T-helper 17 cell (primary cell): Measurements from ENCODE around the gene CIAO2B. TPM values are rescaled to one million over a fixed set of nuclear protein-coding genes. Genes with fewer than 3 reads are reported as not detected.
"Not testable (repeated sequence)": the region's sequence is repeated elsewhere in the genome, so short reads cannot be mapped to it uniquely, and the experiment has no call there.

Experiments
- ATAC-seq: fragments of 150-1000 bp; cut with Tn5 transposase; 2 replicates; pipeline ENCODE4 v1.10.0; 2021; ENCODE audit warnings: mild to moderate bottlenecking, moderate library complexity
- DNase-seq, 3 donors: peaks; one replicate each; pipeline versions ENCODE4 v3.0.0 to v3.0.0-alpha.2; 2020 to 2021
- H3K9me3 ChIP-seq: one replicate; pipeline ENCODE4 v1.7.0; 2013; ENCODE audit warnings: low read length, mild to moderate bottlenecking; ENCODE audit not compliant: control insufficient read depth, poor library complexity, severe bottlenecking
- H3K27ac Mint-ChIP-seq: one replicate; pipeline ENCODE4 v1.8.0; 2022; ENCODE audit warnings: mild to moderate bottlenecking, moderate library complexity, mixed read lengths
- H3K27me3 Mint-ChIP-seq: one replicate; pipeline ENCODE4 v1.8.0; 2022; ENCODE audit warnings: mixed read lengths
- H3K36me3 Mint-ChIP-seq: one replicate; pipeline ENCODE4 v1.8.0; 2022; ENCODE audit warnings: low read depth, mixed read lengths
- H3K4me1 Mint-ChIP-seq: one replicate; pipeline ENCODE4 v1.8.0; 2022; ENCODE audit warnings: mild to moderate bottlenecking, mixed read lengths
- H3K4me3 Mint-ChIP-seq: one replicate; pipeline ENCODE4 v1.8.0; 2022; ENCODE audit warnings: mild to moderate bottlenecking, moderate library complexity, mixed read lengths
- total RNA-seq, 4 donors: library from RNA in 2 of 4; stranded (reverse) in 2 of 4; gene quantifications; one replicate each; pipeline ENCODE4 v1.2.3 and lab custom pipeline; 2022 to 2026

The CIAO2B gene
- total RNA-seq, 2 donors from 2014 or later: 50.3 to 51.0 TPM

- Mint-ChIP-seq H3K4me3 (no peak overlapping the region), H3K36me3 (no peaks in the 10 kb centered on the region), H3K4me1 (peaks cover 16% of the 10 kb centered on the region), H3K27me3 (peaks cover 8% of the 10 kb centered on the region), H3K27ac (no peak overlapping the region)
- ATAC-seq (no peak), DNase-seq (no peak)
- no peaks in the 10 kb centered on the region for H3K9me3 ChIP-seq
These were observed 29.8 kb upstream of the CIAO2B start for GRCh38 chr16:66964049-66964448.

GRCh38 chr16:66961914-66962313 lies 27.7 kb upstream of the CIAO2B start:
- no peaks in the 10 kb centered on the region for H3K9me3 ChIP-seq
- peaks cover 8% of the 10 kb centered on the region for H3K27me3 Mint-ChIP-seq
- DNase-seq: no peak
- peaks cover 23% of the 10 kb centered on the region for H3K4me1 Mint-ChIP-seq
- H3K27ac Mint-ChIP-seq: no peak overlapping the region
- ATAC-seq: no peak
- H3K36me3 Mint-ChIP-seq: no peaks in the 10 kb centered on the region
- H3K4me3 Mint-ChIP-seq: no peak overlapping the region

DNA sequence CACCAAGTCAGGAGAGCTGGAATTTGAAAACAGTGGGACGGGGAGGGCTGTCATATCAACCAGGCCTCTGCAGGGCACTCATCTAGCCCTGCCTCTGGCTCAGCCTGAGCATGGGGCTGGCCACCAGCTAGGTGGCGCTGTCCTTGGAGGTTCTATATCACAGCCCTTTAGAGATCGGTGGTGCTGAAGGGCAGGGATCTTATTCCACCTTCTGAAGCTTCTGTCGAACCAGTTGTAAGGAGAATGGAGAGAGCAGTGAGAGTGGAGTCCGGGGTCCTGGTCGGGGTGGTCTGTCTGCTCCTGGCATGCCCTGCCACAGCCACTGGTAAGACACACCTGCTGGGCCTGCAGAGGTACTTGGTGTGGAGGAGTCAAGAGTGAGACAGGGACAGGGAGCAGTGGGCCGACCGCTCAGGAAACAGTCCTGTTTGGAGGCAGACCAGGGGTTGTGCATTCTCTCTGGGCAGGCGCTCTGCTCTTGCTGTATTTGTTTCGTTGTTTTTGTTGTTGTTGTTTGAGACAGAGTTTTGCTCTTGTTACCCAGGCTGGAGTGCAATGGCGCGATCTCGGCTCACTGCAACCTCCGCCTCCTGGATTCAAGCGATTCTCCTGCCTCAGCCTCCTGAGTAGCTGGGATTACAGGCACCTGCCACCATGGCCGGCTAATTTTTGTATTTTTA lies 27.0 kb upstream of the CIAO2B start, which contains the start of gene CES3:
CES3 (plus strand) TSS at position 202 of the 680 bp plus-strand sequence; CDS start at position 244, 42 bp downstream.
- Mint-ChIP-seq H3K4me1 (peaks cover 23% of the 10 kb centered on the region), H3K27ac (no peak within 1 kb of the TSS), H3K4me3 (peak within 1 kb of the TSS; percentile 49), H3K27me3 (peaks cover 8% of the 10 kb centered on the region), H3K36me3 (no peaks in the 10 kb centered on the region)
- no peaks in the 10 kb centered on the region for H3K9me3 ChIP-seq
- ATAC-seq (peak; percentile 99), DNase-seq (peak; percentile 22 to 52 (median 27))

GRCh38 chr16:66960270-66960669 lies 26.1 kb upstream of the CIAO2B start:
- Mint-ChIP-seq H3K4me3 (peak overlapping the region; percentile 49), H3K27ac (no peak overlapping the region), H3K27me3 (peaks cover 8% of the 10 kb centered on the region), H3K4me1 (peaks cover 23% of the 10 kb centered on the region), H3K36me3 (no peaks in the 10 kb centered on the region)
- H3K9me3 ChIP-seq: no peaks in the 10 kb centered on the region
- ATAC-seq (no peak), DNase-seq (no peak)

GRCh38 chr16:66959704-66960161 lies 25.5 kb upstream of the CIAO2B start:
- no peak for DNase-seq

DNA sequence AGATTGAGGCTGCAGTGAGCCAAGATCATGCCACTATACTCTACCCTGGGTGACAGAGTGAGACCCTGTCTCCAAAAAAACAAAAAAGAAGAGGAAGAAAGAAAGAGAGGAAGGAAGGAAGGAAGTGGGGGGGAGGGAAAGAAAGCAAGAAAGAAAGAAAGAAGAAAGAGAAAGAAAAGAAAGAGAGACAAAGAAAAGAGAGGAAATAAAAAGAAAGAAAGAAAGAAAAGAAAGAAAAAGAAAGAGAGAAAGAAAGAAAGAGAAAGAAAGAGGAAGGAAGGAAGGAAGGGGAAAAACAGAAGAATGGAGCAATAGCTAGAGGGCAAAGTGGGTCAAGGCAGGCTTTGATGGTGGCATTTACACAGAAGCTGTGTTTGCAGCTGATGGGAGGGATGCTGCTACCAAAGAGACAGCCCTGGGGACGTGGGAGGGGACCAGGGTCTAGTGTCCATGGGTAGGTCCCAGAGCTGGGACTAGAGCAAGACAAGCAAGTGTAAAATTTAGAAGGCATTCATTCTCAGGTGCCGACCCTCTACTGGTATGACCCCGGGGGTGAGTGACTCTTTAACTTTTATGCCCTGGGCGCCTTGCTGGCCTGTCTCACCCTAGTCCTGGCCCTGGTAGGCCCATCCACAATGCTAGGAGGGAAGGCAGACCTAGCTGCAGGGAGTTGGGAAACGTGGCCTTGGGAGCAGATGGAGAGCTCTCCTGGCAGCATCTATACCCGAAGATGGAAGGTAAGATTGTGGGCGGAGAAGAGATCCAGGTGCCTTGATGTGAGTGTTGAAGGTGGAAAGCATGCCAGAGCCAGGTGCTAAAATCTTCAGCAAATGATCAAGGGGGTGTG lies 24.9 kb upstream of the CIAO2B start:
- Mint-ChIP-seq H3K27me3 (peaks cover under 1% of the 10 kb centered on the region), H3K36me3 (no peaks in the 10 kb centered on the region), H3K27ac (peak overlapping the region; percentile 72), H3K4me3 (no peak overlapping the region), H3K4me1 (peaks cover 23% of the 10 kb centered on the region)
- no peak for DNase-seq
- no peaks in the 10 kb centered on the region for H3K9me3 ChIP-seq
- no peak for ATAC-seq

More at GRCh38 chr16:66959704-66960161, 25.5 kb upstream of the CIAO2B start:
- Mint-ChIP-seq H3K36me3 (no peaks in the 10 kb centered on the region), H3K4me1 (peaks cover 23% of the 10 kb centered on the region), H3K27me3 (peaks cover 2% of the 10 kb centered on the region), H3K4me3 (peak overlapping the region; percentile 49), H3K27ac (peak overlapping the region; percentile 72)
- no peaks in the 10 kb centered on the region for H3K9me3 ChIP-seq
- no peak for ATAC-seq

DNA sequence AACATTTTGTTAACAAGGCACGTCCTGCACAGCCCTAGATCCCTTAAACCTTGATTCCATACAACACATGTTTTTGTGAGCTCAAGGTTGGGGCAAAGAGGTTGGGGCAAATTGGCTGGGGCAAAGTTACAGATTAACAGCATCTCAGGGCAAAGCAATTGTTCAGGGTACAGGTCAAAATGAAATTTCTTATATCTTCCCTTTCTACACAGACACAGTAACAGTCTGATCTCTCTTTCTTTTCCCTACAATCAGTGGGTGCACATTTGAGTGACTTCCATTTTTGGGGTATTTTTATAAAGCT lies 21.9 kb upstream of the CIAO2B start:
- H3K36me3 Mint-ChIP-seq: not testable (repeated sequence)

DNA sequence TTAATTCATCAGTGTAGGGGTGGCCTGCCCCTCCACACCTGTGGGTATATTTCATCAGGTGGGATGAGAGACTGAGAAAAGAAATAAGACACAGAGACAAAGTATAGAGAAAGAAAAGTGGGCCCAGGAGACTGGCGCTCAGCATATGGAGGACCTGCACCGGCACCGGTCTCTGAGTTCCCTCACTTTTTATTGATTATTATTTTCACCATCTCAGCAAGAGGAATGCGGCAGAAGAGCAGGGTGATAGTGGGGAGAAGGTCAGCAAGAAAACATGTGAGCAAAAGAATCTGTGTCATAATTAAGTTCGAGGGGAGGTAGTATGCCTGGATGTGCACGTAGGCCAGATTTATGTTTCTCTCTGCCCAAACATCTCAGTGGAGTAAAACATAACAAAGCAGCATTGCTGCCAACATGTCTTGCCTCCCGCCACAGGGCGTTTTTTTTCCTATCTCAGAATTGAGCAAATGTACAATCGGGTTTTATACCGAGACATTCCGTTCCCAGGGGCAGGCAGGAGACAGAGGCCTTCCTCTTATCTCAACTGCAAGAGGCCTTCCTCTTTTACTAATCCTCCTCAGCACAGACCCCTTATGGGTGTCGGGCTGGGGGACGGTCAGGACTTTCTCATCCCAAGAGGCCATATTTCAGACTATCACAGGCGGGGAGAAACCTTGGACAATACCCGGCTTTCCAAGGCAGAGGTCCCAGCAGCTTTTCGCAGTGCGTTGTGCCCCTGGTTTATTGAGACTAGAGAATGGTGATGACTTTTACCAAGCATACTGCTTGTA lies 21.4 kb upstream of the CIAO2B start:
- peaks cover 23% of the 10 kb centered on the region for H3K27me3 Mint-ChIP-seq
- H3K4me3 Mint-ChIP-seq, H3K27ac Mint-ChIP-seq, DNase-seq, H3K9me3 ChIP-seq, ATAC-seq, H3K36me3 Mint-ChIP-seq: not testable (repeated sequence)
- peaks cover 17% of the 10 kb centered on the region for H3K4me1 Mint-ChIP-seq

More for the DNA sequence above, 21.9 kb upstream of the CIAO2B start:
- DNase-seq, ATAC-seq, H3K4me3 Mint-ChIP-seq, H3K9me3 ChIP-seq, H3K27ac Mint-ChIP-seq: not testable (repeated sequence)
- Mint-ChIP-seq H3K27me3 (peaks cover 21% of the 10 kb centered on the region), H3K4me1 (peaks cover 22% of the 10 kb centered on the region)

DNA sequence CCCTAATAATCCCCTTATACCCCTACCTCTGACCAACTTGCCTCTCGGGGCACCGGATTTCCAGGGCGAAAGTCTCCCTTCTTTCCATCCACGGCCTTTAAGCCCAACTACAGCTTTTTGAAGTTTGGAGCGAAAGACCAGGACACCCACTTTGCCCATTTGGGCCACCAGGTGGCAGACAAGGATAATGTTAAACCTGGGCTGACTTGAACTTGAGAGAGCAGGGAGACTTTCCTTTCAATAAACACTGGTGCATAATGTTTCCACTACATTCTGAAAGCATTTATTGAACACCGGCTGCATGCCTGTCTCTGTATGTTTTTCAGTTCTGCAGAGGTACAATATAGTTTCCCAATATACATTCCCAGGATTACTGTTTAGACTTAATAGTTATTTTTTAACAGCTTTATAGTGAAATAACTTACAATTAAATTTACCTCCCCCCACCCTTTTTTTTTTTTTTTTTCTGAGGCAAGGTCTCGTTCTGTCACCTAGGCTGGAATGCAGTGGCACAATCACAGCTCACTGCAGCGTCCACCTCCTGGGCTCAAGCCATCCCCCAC lies 20.0 kb upstream of the CIAO2B start:
- ATAC-seq (peak; percentile 88), DNase-seq (peak; percentile 36 to 67 (median 51))
- H3K9me3 ChIP-seq: peaks cover 4% of the 10 kb centered on the region
- Mint-ChIP-seq H3K27ac (no peak overlapping the region), H3K36me3 (no peaks in the 10 kb centered on the region), H3K4me1 (peaks cover 19% of the 10 kb centered on the region), H3K27me3 (peaks cover 35% of the 10 kb centered on the region), H3K4me3 (no peak overlapping the region)

DNA sequence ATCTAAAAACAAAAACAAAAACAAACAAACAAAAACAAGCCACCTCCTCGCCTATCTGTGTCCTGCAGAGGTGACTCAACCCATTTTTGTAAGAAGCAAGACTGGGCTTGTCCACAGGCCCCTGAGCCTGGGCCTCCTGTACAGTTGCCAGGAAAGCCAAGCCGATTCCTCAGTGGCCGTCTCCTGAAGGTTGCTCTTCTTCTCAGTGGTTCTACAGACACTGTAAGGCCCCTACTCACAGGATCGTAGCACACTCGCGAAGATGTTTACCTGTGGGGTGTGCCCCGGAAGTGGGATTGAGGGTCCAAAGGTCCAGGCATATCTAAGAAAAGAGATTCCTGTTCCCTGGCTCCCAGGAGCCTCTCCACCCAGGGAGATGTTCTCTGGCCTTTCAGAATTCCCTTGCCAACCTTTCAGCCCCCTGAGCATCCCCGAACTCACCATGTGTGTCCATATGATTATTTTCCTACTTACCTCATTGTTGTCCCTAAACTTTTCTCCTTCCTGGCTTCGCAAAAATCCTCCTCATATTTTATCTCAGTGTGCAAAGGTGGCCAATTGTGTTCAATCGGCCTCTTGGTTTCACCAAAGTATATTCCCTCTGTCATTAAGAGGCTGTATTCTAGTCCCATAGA lies 19.4 kb upstream of the CIAO2B start:
- H3K36me3 Mint-ChIP-seq: no peaks in the 10 kb centered on the region
- H3K27me3 Mint-ChIP-seq: peaks cover 41% of the 10 kb centered on the region
- no peak for ATAC-seq
- no peak overlapping the region for H3K27ac Mint-ChIP-seq
- H3K4me1 Mint-ChIP-seq: peaks cover 15% of the 10 kb centered on the region
- H3K9me3 ChIP-seq: peaks cover 4% of the 10 kb centered on the region
- no peak for DNase-seq
- H3K4me3 Mint-ChIP-seq: no peak overlapping the region

DNA sequence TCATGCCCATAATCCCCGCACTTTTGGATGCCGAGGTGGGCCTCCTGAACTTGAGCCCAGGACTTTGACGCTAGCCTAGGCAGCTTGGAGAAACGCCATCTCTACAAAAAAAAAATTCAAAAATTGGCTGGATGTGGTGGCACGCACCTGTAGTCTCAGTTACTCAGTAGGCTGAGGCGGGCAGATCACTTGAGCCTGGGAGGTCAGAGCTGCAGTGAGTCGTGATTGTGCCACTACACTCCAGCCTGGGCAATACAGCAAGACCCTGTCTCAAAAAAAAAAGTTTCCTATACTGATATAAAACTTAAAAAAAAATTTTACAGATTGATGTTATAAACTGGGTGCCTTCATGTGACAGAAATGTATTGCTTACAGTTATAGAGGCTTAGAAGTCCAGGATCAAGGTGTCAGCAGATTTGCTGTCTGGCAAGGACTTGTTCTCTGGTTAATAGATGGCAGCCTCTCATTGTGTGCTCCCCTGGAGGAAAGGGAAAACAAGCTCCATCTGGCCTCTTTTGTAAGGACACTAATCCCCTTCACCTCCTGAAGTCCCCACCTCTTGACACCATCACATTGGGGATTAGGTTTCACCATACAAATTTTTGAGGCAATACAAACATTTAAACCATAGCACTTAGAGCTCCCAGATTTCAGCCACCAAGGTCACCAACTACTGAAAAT lies 18.4 kb upstream of the CIAO2B start:
- no peak overlapping the region for H3K27ac Mint-ChIP-seq
- ATAC-seq (no peak), DNase-seq (no peak)
- H3K4me1 Mint-ChIP-seq: peaks cover 19% of the 10 kb centered on the region
- H3K9me3 ChIP-seq: peaks cover 4% of the 10 kb centered on the region
- no peak overlapping the region for H3K4me3 Mint-ChIP-seq
- H3K36me3 Mint-ChIP-seq: no peaks in the 10 kb centered on the region
- peaks cover 47% of the 10 kb centered on the region for H3K27me3 Mint-ChIP-seq
